Adrenal gland (tissue), 5 donors: ENCODE data around the gene ZFHX2.

Source experiments
- POLR2A ChIP-seq, 2 donors: fragments of 450-650 bp; IDR thresholded peaks; one replicate each; pipeline ENCODE4 v1.6.1; 2017; ENCODE audit warnings: antibody characterized with exemption in 2 of 2, mild to moderate bottlenecking in 2 of 2, moderate library complexity in 1 of 2
- TF ChIP-seq, protein P1 (sequence below), 6 experiments: fragments of 450-650 bp in 4 of 6; fragments of 200-600 bp in 2 of 6; sonication (generic) in 1 of 6; IDR thresholded peaks; 1 replicate in 5 of 6; 2 replicates in 1 of 6; pipeline versions ENCODE4 v1.5.1 to v1.8.0; 2016 to 2021; ENCODE audit warnings: antibody characterized with exemption in 6 of 6, mild to moderate bottlenecking in 2 of 6, moderate library complexity in 1 of 6
- donor health status: DM: no; HTN: no; CAD: no.

DNA sequence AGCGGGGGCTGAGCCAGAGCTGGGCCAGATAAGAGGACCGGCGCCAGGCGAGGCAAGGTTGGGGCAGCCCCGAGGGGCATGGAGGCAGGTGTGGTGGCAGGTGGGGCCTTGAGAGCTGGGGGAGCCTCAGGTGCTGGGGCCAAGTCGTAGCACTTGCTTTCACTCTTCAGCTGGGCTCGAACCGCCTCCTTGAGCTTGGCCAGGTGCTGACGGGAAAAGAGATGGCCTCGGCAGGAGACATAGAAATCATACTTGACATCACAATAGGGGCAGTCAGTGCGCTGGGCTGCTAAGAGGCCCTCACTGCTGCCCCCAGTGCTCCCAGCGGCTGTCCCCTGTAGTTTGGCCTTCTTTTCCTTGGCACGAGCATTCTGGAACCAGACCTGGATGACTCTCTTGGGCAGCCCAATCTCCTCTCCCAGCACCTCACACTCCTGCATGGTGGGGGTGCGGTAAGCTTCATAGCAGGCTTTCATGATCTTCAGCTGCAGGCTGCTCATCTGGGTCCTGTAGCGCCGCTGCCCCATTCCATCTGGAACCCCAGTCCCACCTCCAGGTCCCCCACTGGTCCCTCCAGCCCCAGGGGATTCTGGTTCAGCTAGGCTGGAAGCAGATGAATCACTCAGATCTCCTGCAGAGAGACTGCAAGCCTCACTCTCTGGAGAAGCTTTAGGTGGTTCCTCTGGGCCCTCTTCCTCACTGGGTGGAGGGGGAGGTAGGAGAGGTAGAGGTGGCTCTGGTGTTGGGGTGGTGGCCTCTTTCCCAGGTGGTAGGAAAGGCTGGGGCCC lies 28.1 kb downstream of the ZFHX2 start:
- TF ChIP-seq POLR2A (IDR thresholded peaks at IDR 0.05) = no peak
- TF ChIP-seq, protein P1, sequence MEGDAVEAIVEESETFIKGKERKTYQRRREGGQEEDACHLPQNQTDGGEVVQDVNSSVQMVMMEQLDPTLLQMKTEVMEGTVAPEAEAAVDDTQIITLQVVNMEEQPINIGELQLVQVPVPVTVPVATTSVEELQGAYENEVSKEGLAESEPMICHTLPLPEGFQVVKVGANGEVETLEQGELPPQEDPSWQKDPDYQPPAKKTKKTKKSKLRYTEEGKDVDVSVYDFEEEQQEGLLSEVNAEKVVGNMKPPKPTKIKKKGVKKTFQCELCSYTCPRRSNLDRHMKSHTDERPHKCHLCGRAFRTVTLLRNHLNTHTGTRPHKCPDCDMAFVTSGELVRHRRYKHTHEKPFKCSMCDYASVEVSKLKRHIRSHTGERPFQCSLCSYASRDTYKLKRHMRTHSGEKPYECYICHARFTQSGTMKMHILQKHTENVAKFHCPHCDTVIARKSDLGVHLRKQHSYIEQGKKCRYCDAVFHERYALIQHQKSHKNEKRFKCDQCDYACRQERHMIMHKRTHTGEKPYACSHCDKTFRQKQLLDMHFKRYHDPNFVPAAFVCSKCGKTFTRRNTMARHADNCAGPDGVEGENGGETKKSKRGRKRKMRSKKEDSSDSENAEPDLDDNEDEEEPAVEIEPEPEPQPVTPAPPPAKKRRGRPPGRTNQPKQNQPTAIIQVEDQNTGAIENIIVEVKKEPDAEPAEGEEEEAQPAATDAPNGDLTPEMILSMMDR (IDR thresholded peaks at IDR 0.05) = no peak
